DOHH2 (cell line): ENCODE data around the gene NRXN3.

Experiments used
- CTCF ChIP-seq: fragments of 200-600 bp; sonication (generic); IDR thresholded peaks from one replicate; pipeline ENCODE4 v1.5.1; 2014; ENCODE audit warnings: antibody characterized with exemption, mild to moderate bottlenecking, low read depth, low read length; ENCODE audit not compliant: poor library complexity, severe bottlenecking
- EZH2phosphoT487 ChIP-seq: fragments of 200-600 bp; sonication (generic); IDR thresholded peaks from 2 replicates; pipeline ENCODE4 v1.6.1; 2017; ENCODE audit warnings: borderline replicate concordance, mild to moderate bottlenecking, antibody characterized with exemption, low read length, moderate library complexity, mixed read lengths

- no peak for TF ChIP-seq CTCF
- no peak for TF ChIP-seq EZH2phosphoT487
Measured at GRCh38 chr14:79542121-79542520, 1371.9 kb downstream of the NRXN3 start.
